ENCODE results near the gene JMJD4.

Gene JMJD4

DNA sequence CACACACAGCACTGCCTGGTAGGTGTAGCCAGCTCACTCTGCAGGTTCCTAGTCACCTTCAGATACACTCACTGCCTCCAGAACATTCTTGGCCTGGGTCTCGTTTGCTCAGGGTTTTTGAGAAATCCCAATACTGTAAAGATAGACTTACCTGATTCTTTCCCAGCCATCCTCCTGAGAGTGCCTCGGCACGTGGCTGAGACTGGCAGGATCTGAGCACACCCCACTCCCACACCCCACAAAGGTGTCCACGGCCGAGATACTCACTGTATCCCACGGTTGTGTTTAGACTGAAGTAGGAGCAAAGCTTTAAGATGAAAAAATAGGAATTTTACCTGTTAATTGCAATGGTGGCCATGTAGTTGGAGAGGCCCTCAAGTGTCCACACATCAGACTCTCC lies 33.5 kb upstream of the JMJD4 start:
- DNase-seq (ENCODE audit: low spot score) = no peak

DNA sequence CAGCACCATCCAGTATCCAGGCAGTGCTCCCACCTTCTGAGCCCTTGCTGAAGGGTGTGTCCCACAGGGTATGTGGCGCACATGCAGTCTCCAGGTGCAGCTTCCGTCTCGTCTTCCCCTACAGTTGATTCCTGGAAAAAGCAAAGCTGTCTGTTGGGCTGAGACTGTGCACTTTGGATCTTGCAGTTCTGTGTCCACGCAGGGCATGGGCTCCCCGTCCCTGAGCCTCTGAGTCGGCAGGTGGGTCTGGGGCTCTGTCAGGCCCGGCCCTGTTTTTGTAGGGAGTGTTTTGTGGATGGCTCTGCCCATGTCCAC lies 33.0 kb upstream of the JMJD4 start:
- DNase-seq (ENCODE audit: low spot score) = no peak

GRCh38 chr1:227767401-227768124 lies 32.5 kb upstream of the JMJD4 start:
- DNase-seq (ENCODE audit: low spot score) = no peak

DNA sequence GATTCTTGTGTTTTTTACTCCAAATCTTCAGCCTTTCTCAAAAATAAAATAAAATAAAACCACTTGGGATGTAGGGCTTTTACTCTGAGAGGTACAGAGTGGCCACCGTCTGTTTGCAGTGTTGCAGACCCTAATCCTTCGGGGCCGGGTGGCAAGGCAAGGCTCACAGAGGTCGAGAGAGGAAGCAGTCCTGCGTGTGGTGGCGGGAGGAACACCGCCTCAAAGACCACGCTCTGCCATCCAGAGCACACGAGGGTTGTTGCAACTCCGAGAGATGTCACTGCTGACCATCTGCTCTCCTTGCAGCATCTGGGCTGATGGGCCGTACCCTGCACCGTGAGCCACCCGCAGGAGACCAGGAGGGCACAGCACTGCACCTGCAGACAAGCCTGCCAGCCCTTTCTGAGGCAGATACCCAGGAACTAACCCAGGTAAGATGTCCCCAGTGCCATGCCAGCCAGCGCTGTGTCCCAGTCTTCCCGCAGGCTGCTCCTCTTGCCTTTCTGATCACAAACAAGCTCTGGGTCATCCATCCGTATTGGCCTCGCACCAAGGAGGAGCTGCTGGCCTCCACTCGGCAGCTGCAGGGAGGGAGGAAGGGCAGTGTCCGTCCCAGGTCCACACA lies 31.7 kb upstream of the JMJD4 start:
- no peak for DNase-seq (ENCODE audit: low spot score)

GRCh38 chr1:227766015-227766634 lies 31.0 kb upstream of the JMJD4 start:
- DNase-seq (ENCODE audit: low spot score) = peak; percentile 25

- no peak for DNase-seq (ENCODE audit: low spot score)
Measured at GRCh38 chr1:227765261-227766014, 30.3 kb upstream of the JMJD4 start.

GRCh38 chr1:227764019-227764391 lies 28.9 kb upstream of the JMJD4 start:
- DNase-seq (ENCODE audit: low spot score) = no peak

DNA sequence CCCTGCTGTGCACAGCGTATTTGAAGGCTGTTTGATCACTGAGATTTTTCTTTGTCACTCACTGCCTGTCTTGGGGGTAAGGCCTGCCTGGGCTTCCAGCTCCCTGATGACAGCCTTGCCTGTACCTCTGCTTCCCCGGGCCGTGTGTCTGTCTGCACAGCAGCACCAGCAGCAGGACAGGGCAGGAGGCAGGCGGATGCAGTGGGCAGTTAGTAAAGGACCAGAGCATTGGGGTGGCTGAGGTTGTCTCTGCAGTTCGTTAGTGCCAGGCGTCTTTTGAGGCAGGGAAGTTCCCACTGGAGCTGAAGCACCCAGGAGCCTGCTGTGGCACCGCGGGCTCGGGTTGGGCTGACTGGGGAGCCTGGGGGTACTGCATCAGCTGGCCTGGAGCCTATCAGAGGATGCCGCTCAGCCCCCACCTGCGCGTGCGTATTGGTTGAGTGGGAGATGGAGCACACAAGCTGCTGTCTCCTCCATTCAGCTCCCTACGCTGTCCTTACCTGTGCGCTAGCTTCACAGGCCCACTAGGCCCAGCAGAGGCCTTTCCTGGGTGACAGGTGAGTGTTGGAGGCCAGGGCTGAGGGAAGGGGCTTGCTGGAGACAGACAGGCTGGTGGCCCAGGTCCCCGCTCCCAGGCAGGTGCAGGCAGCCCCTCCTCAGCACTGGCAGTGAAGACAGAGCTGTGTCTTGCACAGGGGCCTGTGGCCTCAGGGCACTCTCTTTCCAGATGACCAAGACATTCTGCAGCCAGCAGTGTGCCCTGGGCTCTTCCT lies 28.3 kb upstream of the JMJD4 start:
- DNase-seq (ENCODE audit: low spot score) = no peak

DNA sequence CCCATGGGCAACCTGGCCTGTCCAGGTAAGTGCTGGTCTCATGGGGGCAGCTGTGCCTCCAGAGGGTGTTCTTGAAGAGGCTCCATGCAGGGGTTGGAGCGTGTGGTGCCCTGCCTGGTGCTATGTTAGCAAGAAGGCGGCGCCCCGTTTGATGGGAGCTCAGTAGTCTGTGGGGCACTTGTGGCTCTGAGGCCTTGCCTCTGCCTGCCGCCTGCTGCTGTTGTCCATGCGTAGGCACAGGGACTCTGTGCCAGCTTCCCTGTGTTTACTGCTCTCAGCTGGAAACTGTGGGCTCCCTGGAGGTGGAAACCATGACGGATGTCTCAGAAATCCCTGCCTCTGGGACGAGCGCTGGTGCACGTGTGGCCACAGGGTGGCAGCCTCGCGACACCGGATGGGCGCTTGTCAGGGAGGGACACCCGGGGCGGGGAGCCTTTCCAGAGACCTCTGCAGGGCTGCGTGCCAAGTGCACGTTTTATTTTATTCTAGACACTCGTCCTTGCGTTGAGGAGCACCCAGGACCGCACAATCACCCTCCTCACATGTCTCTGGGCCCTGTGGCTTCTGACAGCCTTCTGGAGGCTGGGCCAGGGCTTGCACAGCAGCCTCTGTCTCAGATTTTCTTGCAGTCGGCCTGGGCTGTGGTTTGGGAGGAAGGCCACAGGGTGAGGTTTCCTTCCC lies 27.3 kb upstream of the JMJD4 start:
- peak; percentile 69 for DNase-seq (ENCODE audit: low spot score)

GRCh38 chr1:227761621-227762230 lies 26.6 kb upstream of the JMJD4 start:
- DNase-seq (ENCODE audit: low spot score) = no peak

DNA sequence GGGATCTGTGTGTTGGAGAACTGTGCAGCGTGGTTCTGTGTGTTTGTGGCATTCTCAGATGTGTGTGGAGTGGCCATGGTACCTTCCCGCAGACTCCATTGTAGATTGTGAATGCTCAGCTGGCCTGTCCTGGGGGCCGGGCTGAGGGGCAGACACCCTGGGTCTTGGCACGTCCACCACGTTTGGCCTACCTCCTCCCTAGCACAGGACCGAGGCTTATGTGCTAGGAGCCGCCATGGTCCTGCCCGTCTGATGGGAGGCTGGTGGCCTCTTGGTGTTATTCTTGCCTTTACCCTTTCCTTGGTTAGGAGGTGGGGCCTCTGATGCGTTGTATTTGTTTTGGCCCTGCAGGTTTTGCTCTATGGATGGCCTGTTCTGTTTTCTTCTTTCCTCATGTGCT lies 25.3 kb upstream of the JMJD4 start:
- no peak for DNase-seq (ENCODE audit: low spot score)

DNA sequence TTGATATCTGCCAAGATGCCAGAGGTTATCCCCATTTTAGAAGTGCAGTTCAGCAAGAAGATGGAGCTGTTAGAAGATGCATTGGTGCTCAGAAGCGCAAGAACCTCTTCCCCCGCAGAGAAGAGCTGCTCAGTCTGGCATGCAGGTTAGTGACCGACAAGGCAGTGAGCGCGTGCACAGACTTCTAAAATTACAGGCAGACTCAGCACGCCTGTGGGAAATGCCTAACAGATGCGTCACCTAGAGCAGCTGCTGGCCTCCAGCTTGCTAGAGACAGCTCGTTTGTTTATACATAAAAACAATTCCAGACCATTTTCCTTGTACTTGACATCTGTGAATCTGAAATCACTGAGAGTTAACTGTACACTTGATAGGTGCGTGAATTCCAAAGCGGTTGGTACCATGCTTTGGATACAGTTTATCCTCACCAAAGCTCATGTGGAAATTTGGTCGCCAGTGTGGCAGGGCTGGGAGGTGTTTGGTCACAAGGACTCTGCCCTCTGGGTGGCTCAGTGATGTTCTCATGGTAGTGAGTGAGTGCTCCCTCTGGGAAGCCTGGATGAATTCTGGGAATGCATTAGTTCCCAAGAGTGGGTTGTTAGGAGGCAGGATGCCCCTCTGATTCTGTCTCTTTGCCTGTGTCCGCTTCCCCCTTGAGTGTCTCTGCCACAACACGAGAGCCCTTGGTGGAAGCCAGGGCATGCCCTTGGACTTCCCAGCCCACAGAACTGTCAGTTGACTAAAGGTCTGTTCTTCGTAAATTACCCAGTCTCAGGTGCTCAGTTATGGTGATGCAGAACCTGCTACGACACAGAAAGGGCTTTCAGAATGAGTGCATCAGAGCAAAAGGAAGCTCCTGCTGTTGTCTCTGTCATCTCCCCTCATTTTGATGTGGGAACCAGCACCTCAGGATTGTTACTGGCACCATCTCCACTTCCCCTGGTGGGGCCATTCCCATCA lies 24.5 kb upstream of the JMJD4 start:
- DNase-seq (ENCODE audit: low spot score) = peak; percentile 13

GRCh38 chr1:227758366-227758765 lies 23.3 kb upstream of the JMJD4 start:
- DNase-seq (ENCODE audit: low spot score) = no peak

GRCh38 chr1:227757781-227758180 lies 22.7 kb upstream of the JMJD4 start:
- DNase-seq (ENCODE audit: low spot score) = no peak

GRCh38 chr1:227756172-227756959 lies 21.3 kb upstream of the JMJD4 start:
- DNase-seq (ENCODE audit: low spot score) = no peak

DNA sequence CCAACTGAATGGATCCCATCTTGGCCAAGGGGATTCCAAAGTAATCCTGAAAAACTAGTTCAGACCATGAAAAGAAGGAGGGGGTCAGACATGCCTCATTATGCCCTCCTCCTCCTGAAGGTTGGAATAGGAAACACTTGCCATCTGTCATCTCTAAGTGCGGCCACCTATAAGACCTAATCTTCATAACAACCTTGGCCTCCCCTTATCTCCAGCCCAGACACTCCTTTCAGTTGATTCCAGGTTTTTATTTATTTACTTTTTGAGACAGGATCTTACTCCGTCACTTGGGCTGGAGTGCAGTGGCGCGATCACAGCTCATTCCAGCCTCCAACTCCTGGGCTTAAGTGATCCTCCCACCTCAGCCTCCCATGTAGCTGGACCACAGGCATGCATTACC lies 19.9 kb upstream of the JMJD4 start:
- no peak for DNase-seq (ENCODE audit: low spot score)

- DNase-seq (ENCODE audit: low spot score) = no peak
Measured at GRCh38 chr1:227753999-227754711, 19.1 kb upstream of the JMJD4 start.

DNA sequence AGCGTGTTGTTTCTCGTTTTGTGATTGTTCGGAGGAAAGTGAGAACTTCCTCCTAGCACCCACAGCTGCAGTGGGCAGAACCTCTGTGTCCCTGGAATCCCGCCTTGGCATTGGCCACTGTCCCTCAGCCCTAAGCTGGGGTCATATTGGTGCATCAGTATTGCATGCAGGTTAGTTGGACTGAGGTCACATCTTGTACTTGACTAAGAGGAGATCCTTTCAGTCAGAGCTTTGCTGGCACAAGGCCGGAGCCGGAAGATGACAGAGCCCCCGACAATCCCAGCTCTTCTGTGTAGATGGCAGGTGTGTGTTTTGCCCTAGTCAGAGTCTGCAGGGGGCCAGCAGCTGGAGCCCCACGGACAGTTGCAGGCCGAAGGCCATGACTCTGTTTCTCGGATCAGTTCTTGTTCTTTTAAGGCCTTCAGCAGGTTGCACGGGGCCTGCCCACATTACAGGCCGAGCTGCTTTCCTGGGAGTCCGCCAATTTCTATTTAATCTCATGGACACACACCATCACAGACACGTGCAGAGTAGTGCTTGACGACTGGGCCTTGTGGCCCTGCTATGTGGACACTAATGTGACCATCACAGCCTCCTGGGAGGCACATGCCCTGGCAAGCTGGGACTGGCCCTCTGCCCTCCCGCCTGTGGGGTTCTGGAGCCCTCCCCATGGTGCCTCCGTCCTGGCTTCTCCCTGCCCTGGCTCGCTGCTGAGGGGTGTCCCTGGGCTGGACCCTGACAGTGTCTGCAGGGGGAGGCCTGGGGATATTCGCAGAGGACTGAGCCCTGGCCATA lies 15.0 kb upstream of the JMJD4 start:
- DNase-seq (ENCODE audit: low spot score) = no peak
